Astrocyte (in vitro differentiated cells and primary cell): ENCODE results near the gene LOXHD1. TPM values are rescaled to one million over a fixed set of nuclear protein-coding genes. Genes with fewer than 3 reads are reported as not detected.

ENCODE experiments used
- DNase-seq: peaks from one replicate; pipeline ENCODE4 v3.0.0-alpha.2; 2010; ENCODE audit warnings: low read depth
- FAIRE-seq: peaks from 2 replicates; lab custom pipeline; 2011; peaks lifted over from hg19 to GRCh38; lab: Jason Lieb, UNC
- H2AFZ ChIP-seq: 2 replicates; pipeline ENCODE4 v1.6.0; 2012; ENCODE audit warnings: low read depth, low read length, inconsistent platforms
- H3K27ac ChIP-seq: 2 replicates; pipeline ENCODE4 v1.5.1; 2011; ENCODE audit warnings: low read depth, low read length, inconsistent platforms
- H3K27me3 ChIP-seq: 2 replicates; pipeline ENCODE4 v1.6.0; 2011; ENCODE audit warnings: low read length, inconsistent platforms; ENCODE audit not compliant: insufficient read depth
- H3K36me3 ChIP-seq: 2 replicates; pipeline ENCODE4 v1.5.1; 2011; ENCODE audit warnings: low read length, inconsistent platforms; ENCODE audit not compliant: insufficient read depth
- H3K4me1 ChIP-seq: 2 replicates; pipeline ENCODE4 v1.5.1; 2011; ENCODE audit warnings: low read length, inconsistent platforms; ENCODE audit not compliant: insufficient read depth
- H3K4me2 ChIP-seq: 2 replicates; pipeline ENCODE4 v1.6.0; 2012; ENCODE audit warnings: low read length, inconsistent platforms
- H3K4me3 ChIP-seq: 2 replicates; pipeline ENCODE4 v1.5.1; 2011; ENCODE audit warnings: low read depth, mild to moderate bottlenecking, low read length, inconsistent platforms; ENCODE audit not compliant: insufficient read depth
- H3K79me2 ChIP-seq: 2 replicates; pipeline ENCODE4 v1.6.0; 2012; ENCODE audit warnings: mild to moderate bottlenecking, low read length, inconsistent platforms; ENCODE audit not compliant: insufficient read depth
- H3K9ac ChIP-seq: 2 replicates; pipeline ENCODE4 v1.6.0; 2012; ENCODE audit warnings: mild to moderate bottlenecking, low read length, inconsistent platforms
- H3K9me3 ChIP-seq: 2 replicates; pipeline ENCODE4 v1.5.1; 2012; ENCODE audit warnings: low read depth, mild to moderate bottlenecking, low read length, inconsistent platforms; ENCODE audit not compliant: insufficient read depth
- H4K20me1 ChIP-seq: 2 replicates; pipeline ENCODE4 v1.6.0; 2012; ENCODE audit warnings: low read length, inconsistent platforms; ENCODE audit not compliant: insufficient read depth
- H3K27ac Mint-ChIP-seq: one replicate; pipeline ENCODE4 v1.8.0; 2021; ENCODE audit warnings: mild to moderate bottlenecking, mixed read lengths; ENCODE audit not compliant: unreplicated experiment
- H3K27me3 Mint-ChIP-seq: one replicate; pipeline ENCODE4 v1.8.0; 2021; ENCODE audit warnings: low read depth, mixed read lengths; ENCODE audit not compliant: unreplicated experiment
- H3K36me3 Mint-ChIP-seq: one replicate; pipeline ENCODE4 v1.8.0; 2021; ENCODE audit warnings: low read depth, mixed read lengths; ENCODE audit not compliant: unreplicated experiment
- H3K4me1 Mint-ChIP-seq: one replicate; pipeline ENCODE4 v1.8.0; 2021; ENCODE audit warnings: low read depth, mixed read lengths; ENCODE audit not compliant: unreplicated experiment
- H3K4me3 Mint-ChIP-seq: one replicate; pipeline ENCODE4 v1.8.0; 2021; ENCODE audit warnings: mild to moderate bottlenecking, moderate library complexity, mixed read lengths; ENCODE audit not compliant: unreplicated experiment
- H3K9me3 Mint-ChIP-seq: one replicate; pipeline ENCODE4 v1.8.0; 2021; ENCODE audit warnings: mild to moderate bottlenecking, mixed read lengths; ENCODE audit not compliant: unreplicated experiment
- EZH2 ChIP-seq: IDR thresholded peaks from 2 replicates; pipeline ENCODE4 v1.6.1; 2012; ENCODE audit warnings: mild to moderate bottlenecking, low read length, inconsistent platforms; ENCODE audit not compliant: insufficient read depth
- total RNA-seq: library from RNA; stranded (reverse); gene quantifications from 2 replicates; pipeline ENCODE4 v1.2.1, GENCODE V29; 2021
- TF ChIP-seq, protein P1 (sequence below): IDR thresholded peaks from 2 replicates; pipeline ENCODE4 v1.5.1; 2011; ENCODE audit warnings: low read depth, mild to moderate bottlenecking, inconsistent platforms, low read length, moderate library complexity; ENCODE audit not compliant: insufficient read depth

The LOXHD1 gene
- total RNA-seq, 1 donor from 2014 or later, result not detected

DNA sequence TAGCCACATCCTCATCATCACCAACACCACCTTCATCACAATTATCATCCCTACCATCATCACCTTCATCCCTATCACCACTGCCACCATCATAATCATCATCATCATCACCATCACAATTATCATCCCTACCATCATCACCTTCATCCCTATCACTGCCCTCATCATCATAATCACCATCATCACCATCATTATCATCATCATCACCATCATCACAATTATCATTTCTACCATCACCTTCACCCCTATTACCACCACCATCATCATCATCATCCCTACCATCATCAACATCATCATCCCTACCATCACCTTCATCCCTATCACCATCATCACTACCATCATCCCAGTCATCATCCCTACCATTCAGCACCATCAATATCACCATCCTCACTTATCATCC is 140.5 kb downstream of the LOXHD1 start:
- no peaks in the 10 kb centered on the region for H3K4me1 Mint-ChIP-seq
- no peaks in the 10 kb centered on the region for H3K4me1 ChIP-seq
- peaks cover 63% of the 10 kb centered on the region for H3K27me3 Mint-ChIP-seq
- no peaks in the 10 kb centered on the region for H3K36me3 Mint-ChIP-seq
- no peaks in the 10 kb centered on the region for H3K27me3 ChIP-seq
- H4K20me1 ChIP-seq, result no peaks in the 10 kb centered on the region
- TF ChIP-seq, protein P1, sequence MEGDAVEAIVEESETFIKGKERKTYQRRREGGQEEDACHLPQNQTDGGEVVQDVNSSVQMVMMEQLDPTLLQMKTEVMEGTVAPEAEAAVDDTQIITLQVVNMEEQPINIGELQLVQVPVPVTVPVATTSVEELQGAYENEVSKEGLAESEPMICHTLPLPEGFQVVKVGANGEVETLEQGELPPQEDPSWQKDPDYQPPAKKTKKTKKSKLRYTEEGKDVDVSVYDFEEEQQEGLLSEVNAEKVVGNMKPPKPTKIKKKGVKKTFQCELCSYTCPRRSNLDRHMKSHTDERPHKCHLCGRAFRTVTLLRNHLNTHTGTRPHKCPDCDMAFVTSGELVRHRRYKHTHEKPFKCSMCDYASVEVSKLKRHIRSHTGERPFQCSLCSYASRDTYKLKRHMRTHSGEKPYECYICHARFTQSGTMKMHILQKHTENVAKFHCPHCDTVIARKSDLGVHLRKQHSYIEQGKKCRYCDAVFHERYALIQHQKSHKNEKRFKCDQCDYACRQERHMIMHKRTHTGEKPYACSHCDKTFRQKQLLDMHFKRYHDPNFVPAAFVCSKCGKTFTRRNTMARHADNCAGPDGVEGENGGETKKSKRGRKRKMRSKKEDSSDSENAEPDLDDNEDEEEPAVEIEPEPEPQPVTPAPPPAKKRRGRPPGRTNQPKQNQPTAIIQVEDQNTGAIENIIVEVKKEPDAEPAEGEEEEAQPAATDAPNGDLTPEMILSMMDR, result no peak
- no peak for TF ChIP-seq EZH2
- FAIRE-seq (no peak), DNase-seq (no peak)
- no peak overlapping the region for H3K27ac Mint-ChIP-seq
- no peak overlapping the region for H3K27ac ChIP-seq
- no peak overlapping the region for H3K9ac ChIP-seq
- H3K4me3 Mint-ChIP-seq, result no peak overlapping the region
- H3K4me3 ChIP-seq, result no peak overlapping the region
- peaks cover 8% of the 10 kb centered on the region for H3K9me3 Mint-ChIP-seq
- H3K79me2 ChIP-seq, result no peaks in the 10 kb centered on the region
- no peaks in the 10 kb centered on the region for H3K36me3 ChIP-seq
- no peak overlapping the region for H2AFZ ChIP-seq
- H3K4me2 ChIP-seq, result no peak overlapping the region
- no peaks in the 10 kb centered on the region for H3K9me3 ChIP-seq

DNA sequence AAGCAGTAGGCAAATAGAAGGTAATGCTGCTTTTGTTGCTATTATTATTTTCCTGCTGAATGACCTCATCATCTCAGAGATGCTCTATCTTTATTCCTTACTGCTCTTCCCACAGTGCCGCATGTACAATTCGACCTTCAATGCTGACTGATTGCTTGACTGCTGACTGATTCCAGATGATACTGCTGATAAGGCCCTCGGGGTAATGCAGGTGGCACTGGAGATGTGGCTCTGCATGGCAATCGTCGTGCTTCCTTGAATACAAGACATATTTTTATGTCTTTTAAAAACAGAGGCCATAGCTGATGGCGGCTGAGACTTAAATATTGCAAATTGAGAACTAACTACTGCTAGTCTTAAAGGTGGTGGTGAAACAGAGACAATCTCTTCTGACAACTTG is 146.6 kb downstream of the LOXHD1 start:
- no peak for DNase-seq
- no peak overlapping the region for H2AFZ ChIP-seq
- no peaks in the 10 kb centered on the region for H3K36me3 ChIP-seq
- no peak overlapping the region for H3K27ac ChIP-seq
- no peak overlapping the region for H3K27ac Mint-ChIP-seq
- no peaks in the 10 kb centered on the region for H3K36me3 Mint-ChIP-seq
- no peak for TF ChIP-seq EZH2
- TF ChIP-seq, protein P1, result no peak
- no peak overlapping the region for H3K9ac ChIP-seq
- no peaks in the 10 kb centered on the region for H3K79me2 ChIP-seq
- no peak for FAIRE-seq
- no peak overlapping the region for H3K4me2 ChIP-seq
- no peaks in the 10 kb centered on the region for H3K4me1 ChIP-seq
- no peak overlapping the region for H3K4me3 Mint-ChIP-seq
- H3K4me1 Mint-ChIP-seq, result no peaks in the 10 kb centered on the region
- H3K9me3 Mint-ChIP-seq, result peaks cover 7% of the 10 kb centered on the region
- H4K20me1 ChIP-seq, result no peaks in the 10 kb centered on the region
- no peak overlapping the region for H3K4me3 ChIP-seq
- peaks cover 76% of the 10 kb centered on the region for H3K27me3 Mint-ChIP-seq
- no peaks in the 10 kb centered on the region for H3K27me3 ChIP-seq
- H3K9me3 ChIP-seq, result no peaks in the 10 kb centered on the region

DNA sequence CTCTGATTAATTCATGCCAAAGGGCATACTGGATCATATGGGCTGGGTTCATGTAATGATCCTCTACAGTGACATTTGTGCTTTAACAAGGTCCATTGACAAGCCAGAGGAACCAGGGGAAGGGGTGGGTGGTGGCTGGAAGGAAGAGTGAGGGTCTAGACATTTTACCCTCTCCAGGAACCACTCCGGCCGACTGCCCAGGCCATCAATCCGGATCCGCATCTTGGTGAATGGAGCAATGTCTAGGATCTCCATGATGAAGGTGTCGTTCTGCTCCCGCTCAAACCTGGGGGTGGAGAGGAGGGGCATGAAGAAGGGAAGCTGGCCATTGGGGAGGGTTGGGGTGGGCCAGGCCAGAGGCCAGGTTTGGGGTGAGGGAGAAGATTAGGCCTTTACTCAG is 147.5 kb downstream of the LOXHD1 start:
- no peaks in the 10 kb centered on the region for H3K4me1 ChIP-seq
- no peaks in the 10 kb centered on the region for H3K27me3 ChIP-seq
- no peaks in the 10 kb centered on the region for H3K4me1 Mint-ChIP-seq
- H3K4me2 ChIP-seq, result no peak overlapping the region
- peaks cover 70% of the 10 kb centered on the region for H3K27me3 Mint-ChIP-seq
- H3K27ac ChIP-seq, result no peak overlapping the region
- no peak for TF ChIP-seq EZH2
- TF ChIP-seq, protein P1, result no peak
- H3K27ac Mint-ChIP-seq, result no peak overlapping the region
- no peaks in the 10 kb centered on the region for H3K79me2 ChIP-seq
- no peaks in the 10 kb centered on the region for H3K36me3 ChIP-seq
- no peak overlapping the region for H3K9ac ChIP-seq
- DNase-seq (no peak), FAIRE-seq (no peak)
- H3K4me3 Mint-ChIP-seq, result no peak overlapping the region
- no peak overlapping the region for H3K4me3 ChIP-seq
- H3K9me3 ChIP-seq, result no peaks in the 10 kb centered on the region
- peaks cover 7% of the 10 kb centered on the region for H3K9me3 Mint-ChIP-seq
- H4K20me1 ChIP-seq, result no peaks in the 10 kb centered on the region
- H2AFZ ChIP-seq, result no peak overlapping the region
- no peaks in the 10 kb centered on the region for H3K36me3 Mint-ChIP-seq
